H1 (cell line): ENCODE results near the gene TEAD4. TPM values are rescaled to one million over a fixed set of nuclear protein-coding genes. Genes with fewer than 3 reads are reported as not detected.
A peak's percentile ranks its signal among the peaks of the same experiment; 100 is the strongest.

Source experiments
- CTCF ChIA-PET: fragments of 300-600 bp; sonication (Branson Sonifier 250); formaldehyde crosslinking; loops from one replicate; lab custom pipeline; 2021; ENCODE audit not compliant: partially characterized antibody; lab: Charles Lee
- POLR2A ChIA-PET: fragments of 300-600 bp; sonication (Branson Sonifier 250); formaldehyde crosslinking; loops from one replicate; lab custom pipeline; 2021; ENCODE audit warnings: inconsistent platforms; ENCODE audit not compliant: partially characterized antibody; lab: Charles Lee
- DNase-seq, 2 experiments: peaks; one replicate each; pipeline versions ENCODE4 v3.0.0 to v3.0.0-alpha.2; 2010 to 2022; ENCODE audit warnings: low spot score in 2 of 2, low read depth in 1 of 2, mixed read lengths in 1 of 2
- FAIRE-seq: peaks from 2 replicates; lab custom pipeline; 2011; peaks lifted over from hg19 to GRCh38; lab: Jason Lieb, UNC
- H2AFZ ChIP-seq: 2 replicates; pipeline ENCODE4 v1.8.1; 2012; ENCODE audit warnings: low read length, inconsistent platforms
- H2AK5ac ChIP-seq: 2 replicates; pipeline ENCODE4 v1.6.1; 2013; ENCODE audit warnings: low read depth, low read length
- H2BK120ac ChIP-seq: replicated peaks from 2 replicates; pipeline ENCODE3; 2013; ENCODE audit warnings: low read depth, low read length, inconsistent platforms
- H2BK12ac ChIP-seq: 2 replicates; pipeline ENCODE4 v1.6.1; 2013; ENCODE audit warnings: low read depth, low read length
- H2BK15ac ChIP-seq: 2 replicates; pipeline ENCODE4 v1.6.1; 2013; ENCODE audit warnings: low read length
- H2BK20ac ChIP-seq: 2 replicates; pipeline ENCODE4 v1.6.1; 2013; ENCODE audit warnings: low read length
- H2BK5ac ChIP-seq: 2 replicates; pipeline ENCODE4 v1.6.1; 2013; ENCODE audit warnings: low read depth, low read length
- H3K14ac ChIP-seq: 2 replicates; pipeline ENCODE4 v1.6.1; 2013; ENCODE audit warnings: inconsistent platforms; ENCODE audit not compliant: insufficient read length
- H3K18ac ChIP-seq: 2 replicates; pipeline ENCODE4 v1.6.1; 2013; ENCODE audit warnings: low read length; ENCODE audit errors: extremely low read depth
- H3K23ac ChIP-seq: 2 replicates; pipeline ENCODE4 v1.6.1; 2013; ENCODE audit warnings: inconsistent platforms; ENCODE audit not compliant: insufficient read length
- H3K23me2 ChIP-seq: 2 replicates; pipeline ENCODE4 v1.6.1; 2013; ENCODE audit warnings: low read depth, low read length
- H3K27ac ChIP-seq: 2 replicates; pipeline ENCODE4 v1.6.1; 2011; ENCODE audit warnings: low read depth, low read length, inconsistent platforms
- H3K27me3 ChIP-seq, 4 experiments: replicated peaks in 1 of 4; 1 replicate in 1 of 4; 2 replicates in 3 of 4; pipeline versions ENCODE4 v1.6.1 to v1.8.1; 2011 to 2013; ENCODE audit warnings: low read length in 3 of 4, mild to moderate bottlenecking in 3 of 4, inconsistent platforms in 2 of 4, mixed read lengths in 2 of 4, moderate library complexity in 1 of 4; ENCODE audit not compliant: control insufficient read depth in 3 of 4, insufficient read depth in 3 of 4; ENCODE audit errors: extremely low read depth in 1 of 4
- H3K36me3 ChIP-seq, 4 experiments: 2 replicates each; pipeline versions ENCODE4 v1.6.1 to v1.8.1; 2011 to 2013; ENCODE audit warnings: mild to moderate bottlenecking in 4 of 4, low read length in 3 of 4, moderate library complexity in 2 of 4, control low read depth in 1 of 4, inconsistent platforms in 1 of 4; ENCODE audit not compliant: insufficient read depth in 4 of 4, control insufficient read depth in 2 of 4
- H3K4ac ChIP-seq: replicated peaks from 2 replicates; pipeline ENCODE3; 2013; ENCODE audit warnings: low read length, low read depth, mixed read lengths, inconsistent platforms; ENCODE audit not compliant: insufficient read length
- H3K4me1 ChIP-seq, 4 experiments: replicated peaks in 1 of 4; 1 replicate in 1 of 4; 2 replicates in 3 of 4; pipeline versions ENCODE4 v1.6.1 to v1.8.1; 2011 to 2013; ENCODE audit warnings: low read length in 3 of 4, inconsistent platforms in 2 of 4, mixed read lengths in 1 of 4; ENCODE audit not compliant: insufficient read depth in 4 of 4, control insufficient read depth in 3 of 4
- H3K4me2 ChIP-seq, 2 experiments: 2 replicates each; pipeline versions ENCODE4 v1.6.1 to v1.8.1; 2011 to 2013; ENCODE audit warnings: low read depth in 2 of 2, low read length in 2 of 2, control low read depth in 1 of 2, inconsistent platforms in 1 of 2, mild to moderate bottlenecking in 1 of 2; ENCODE audit not compliant: insufficient read depth in 1 of 2
- H3K4me3 ChIP-seq, 4 experiments: fragments of 200-600, 300-600 bp in 1 of 4; sonication (generic), shearing (Covaris generic), sonication (Bioruptor Twin) in 1 of 4; 2 replicates each; pipeline versions ENCODE4 v1.5.1 to v1.8.1; 2011 to 2016; ENCODE audit warnings: low read length in 4 of 4, low read depth in 3 of 4, control low read depth in 2 of 4, inconsistent platforms in 2 of 4, mild to moderate bottlenecking in 2 of 4, mixed read lengths in 1 of 4, moderate library complexity in 1 of 4; ENCODE audit not compliant: insufficient read depth in 2 of 4; ENCODE audit errors: extremely low read depth in 1 of 4
- H3K56ac ChIP-seq: replicated peaks from 2 replicates; pipeline ENCODE3; 2013; ENCODE audit warnings: low read depth, mild to moderate bottlenecking, mixed read lengths, low read length, inconsistent platforms; ENCODE audit not compliant: insufficient read length
- H3K79me1 ChIP-seq: 2 replicates; pipeline ENCODE4 v1.6.1; 2013; ENCODE audit warnings: low read depth, low read length, control low read depth
- H3K79me2 ChIP-seq, 2 experiments: 2 replicates each; pipeline versions ENCODE4 v1.6.1 to v1.8.1; 2012 to 2013; ENCODE audit warnings: low read length in 2 of 2, mild to moderate bottlenecking in 2 of 2, inconsistent platforms in 1 of 2; ENCODE audit not compliant: insufficient read depth in 2 of 2, control insufficient read depth in 1 of 2
- H3K9ac ChIP-seq, 4 experiments: replicated peaks in 1 of 4; 1 replicate in 1 of 4; 2 replicates in 3 of 4; pipeline versions ENCODE4 v1.6.1 to v1.8.1; 2011 to 2013; ENCODE audit warnings: low read depth in 3 of 4, low read length in 3 of 4, control low read depth in 2 of 4, mild to moderate bottlenecking in 2 of 4, moderate library complexity in 2 of 4, inconsistent platforms in 1 of 4; ENCODE audit errors: extremely low read depth in 1 of 4
- H3K9me3 ChIP-seq, 2 experiments: 2 replicates each; pipeline versions ENCODE4 v1.6.1 to v1.8.1; 2012 to 2013; ENCODE audit warnings: mild to moderate bottlenecking in 2 of 2, moderate library complexity in 2 of 2, control low read depth in 1 of 2, inconsistent platforms in 1 of 2, low read depth in 1 of 2, low read length in 1 of 2, mixed read lengths in 1 of 2; ENCODE audit not compliant: insufficient read depth in 2 of 2
- H4K20me1 ChIP-seq, 2 experiments: replicated peaks in 1 of 2; 2 replicates each; pipeline versions ENCODE3 to v1.8.1; 2011 to 2013; ENCODE audit warnings: inconsistent platforms in 2 of 2, low read length in 2 of 2, mild to moderate bottlenecking in 1 of 2; ENCODE audit not compliant: insufficient read depth in 2 of 2, control insufficient read depth in 1 of 2
- H4K5ac ChIP-seq: 2 replicates; pipeline ENCODE4 v1.6.1; 2013; ENCODE audit warnings: low read length, low read depth, mixed read lengths, inconsistent platforms; ENCODE audit not compliant: insufficient read length
- H4K8ac ChIP-seq: 2 replicates; pipeline ENCODE4 v1.8.0; 2013; ENCODE audit warnings: mild to moderate bottlenecking, moderate library complexity, low read length, inconsistent platforms; ENCODE audit not compliant: insufficient read depth; ENCODE audit errors: extremely low read depth
- H4K91ac ChIP-seq: replicated peaks from 2 replicates; pipeline ENCODE3; 2013; ENCODE audit warnings: low read length, mixed read lengths, inconsistent platforms; ENCODE audit not compliant: insufficient read length
- BACH1 ChIP-seq: IDR thresholded peaks from 2 replicates; pipeline ENCODE4 v1.6.1; 2012; ENCODE audit warnings: low read length, improper control_type of control experiment
- CEBPB ChIP-seq: IDR thresholded peaks from 2 replicates; pipeline ENCODE4 v1.6.1; 2012; ENCODE audit warnings: low read depth, low read length
- CREB1 ChIP-seq: IDR thresholded peaks from 2 replicates; pipeline ENCODE4 v1.6.1; 2012; ENCODE audit warnings: inconsistent platforms
- HDAC2 ChIP-seq, 2 experiments: fragments of 300-600 bp in 1 of 2; sonication (generic) in 1 of 2; IDR thresholded peaks; 2 replicates each; pipeline ENCODE4 v1.6.1; 2011 to 2012; ENCODE audit warnings: low read depth in 2 of 2, low read length in 2 of 2, mild to moderate bottlenecking in 2 of 2, moderate library complexity in 2 of 2, borderline replicate concordance in 1 of 2, inconsistent platforms in 1 of 2
- HDAC6 ChIP-seq: IDR thresholded peaks from one replicate; pipeline ENCODE4 v1.7.1; 2012; ENCODE audit warnings: low read depth, mild to moderate bottlenecking, inconsistent platforms, low read length, moderate library complexity
- KDM1A ChIP-seq: fragments of 200-600, 300-600 bp; sonication (generic); IDR thresholded peaks from 2 replicates; pipeline ENCODE4 v1.7.1; 2016; ENCODE audit warnings: mild to moderate bottlenecking, low read length, borderline replicate concordance
- POLR2AphosphoS5 ChIP-seq: IDR thresholded peaks from 2 replicates; pipeline ENCODE4 v1.6.1; 2011; ENCODE audit warnings: low read depth, low read length
- POU5F1 ChIP-seq: IDR thresholded peaks from 2 replicates; pipeline ENCODE4 v1.6.1; 2011; ENCODE audit warnings: low read depth, mild to moderate bottlenecking, low read length, moderate library complexity
- RBBP5 ChIP-seq: IDR thresholded peaks from 2 replicates; pipeline ENCODE4 v1.7.1; 2012; ENCODE audit warnings: low read depth, mild to moderate bottlenecking, inconsistent platforms, low read length, moderate library complexity, borderline replicate concordance
- SUZ12 ChIP-seq: fragments of 200-600 bp; sonication (generic); IDR thresholded peaks from 2 replicates; pipeline ENCODE4 v1.6.1; 2012; ENCODE audit warnings: mild to moderate bottlenecking, inconsistent platforms, low read length, moderate library complexity, mixed read lengths
- TAF1 ChIP-seq: IDR thresholded peaks from 2 replicates; pipeline ENCODE4 v1.6.1; 2011; ENCODE audit warnings: mild to moderate bottlenecking, low read depth, low read length
- WGBS, 2 experiments: shearing (Covaris generic) in 1 of 2; methylation state at CpG; one replicate each; pipeline versions ENCODE4 v1.1.6 to v1.1.7; 2013 to 2015; ENCODE audit warnings: low lambda C conversion rate in 2 of 2, mixed read lengths in 2 of 2, inconsistent platforms in 1 of 2, low coverage in 1 of 2, missing lambda C conversion rate in 1 of 2; ENCODE audit not compliant: insufficient replicate concordance in 2 of 2, insufficient coverage in 1 of 2, insufficient read length in 1 of 2; ENCODE audit errors: extremely low coverage in 1 of 2, missing lambda C conversion rate in 1 of 2; 5-methylcytosine and 5-hydroxymethylcytosine counted together
- polyA plus RNA-seq, 7 experiments: library from polyadenylated mRNA; depleted of rRNA in 3 of 7; stranded (reverse) in 5 of 7; unstranded in 2 of 7; fragments of >200 nt in 5 of 7; fragments of 200-250 nt in 2 of 7; gene quantifications; 1 replicate in 5 of 7; 2 replicates in 1 of 7; 4 replicates in 1 of 7; pipeline versions ENCODE4 v1.2.1 to v1.2.3, GENCODE V29; 2011 to 2013; ENCODE audit warnings: missing spikeins in 2 of 7, mixed read lengths in 2 of 7
- total RNA-seq: library from RNA; stranded (reverse); fragmentation: NEBNext Ultra II Directional; extraction: Animal tissue kit (Norgen Biotek cat#: 25700); gene quantifications from 2 replicates; pipeline ENCODE4 v1.2.1, GENCODE V29; 2021
- TF ChIP-seq, protein P1 (sequence below): IDR thresholded peaks from 2 replicates; pipeline ENCODE4 v1.6.1; 2011; ENCODE audit warnings: low read length, improper control_type of control experiment

Gene TEAD4
- total and polyA plus RNA-seq, 2 of the 8 experiments (the other 6 are each of a cell fraction or from before 2014, with no cell fraction given), result 56.7 to 116 TPM

DNA sequence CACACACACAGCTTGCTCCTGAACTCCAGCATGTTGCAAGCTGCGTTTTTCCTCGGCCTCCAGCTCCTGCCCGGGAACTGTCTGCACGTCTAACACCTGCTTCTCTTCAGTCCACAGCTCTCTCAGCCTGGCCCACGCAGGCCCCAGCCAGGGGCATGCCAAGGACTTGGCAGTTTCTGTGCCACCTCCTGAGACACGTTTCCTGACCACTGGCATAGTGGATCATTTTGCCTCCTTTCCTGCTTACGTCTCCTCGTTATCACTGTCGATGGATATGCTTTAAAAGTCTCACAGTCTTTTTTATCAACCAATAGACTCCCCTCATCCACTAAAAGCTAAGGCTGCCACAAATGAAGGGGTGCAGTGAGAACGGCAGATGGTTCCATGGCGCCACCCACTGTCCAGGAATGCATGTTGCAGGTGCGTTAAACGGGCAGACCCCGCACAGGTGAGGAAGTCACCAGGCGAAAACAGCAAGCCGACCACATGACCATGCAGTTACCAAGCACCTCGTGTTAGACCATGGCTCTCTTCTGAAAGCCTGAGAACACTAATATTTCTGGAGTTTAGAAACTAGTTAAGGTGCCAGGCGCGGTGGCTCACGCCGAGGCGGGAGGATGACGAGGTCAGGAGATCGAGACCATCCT lies 14.7 kb upstream of the TEAD4 start:
- Histone ChIP-seq H3K4me1 (no peaks in the 10 kb centered on the region), H3K27ac (no peak overlapping the region), H3K36me3 (peaks cover 0 to 11% (median 0%) of the 10 kb centered on the region in 4 experiments; a peak in 3 of 8 replicates), H2BK15ac (no peak overlapping the region), H3K23ac (no peak overlapping the region), H3K9me3 (no peaks in the 10 kb centered on the region), H2BK5ac (no peak overlapping the region), H3K9ac (no peak overlapping the region), H3K79me1 (no peaks in the 10 kb centered on the region), H2BK120ac (no peak overlapping the region), H3K27me3 (no peaks in the 10 kb centered on the region; a peak in 1 of 7 replicates), H4K91ac (no peak overlapping the region), H3K4ac (no peak overlapping the region), H3K18ac (no peak overlapping the region), H3K79me2 (no peaks in the 10 kb centered on the region), H4K20me1 (no peaks in the 10 kb centered on the region), H2BK12ac (0 out of 2 replicates have a peak overlapping the region, but pooled peaks have one; percentile 42), H3K4me3 (no peak overlapping the region), H4K5ac (no peak overlapping the region), H4K8ac (no peak overlapping the region), H2AFZ (0 out of 2 replicates have a peak overlapping the region, but pooled peaks have one; percentile 25), H2BK20ac (no peak overlapping the region), H2AK5ac (no peak overlapping the region), H3K4me2 (no peak overlapping the region), H3K56ac (no peak overlapping the region), H3K14ac (no peak overlapping the region), H3K23me2 (no peaks in the 10 kb centered on the region)
- peak; percentile 94 for FAIRE-seq
- 43% methylated on average over 24 of the region's 24 CpGs; no CpG with 5 or more reads in 1 of the 2 experiments for WGBS, 2 experiments
- DNase-seq, result peak; percentile 71 to 94
- ChIA-PET POLR2A (interaction anchor here (0.6 to 3.6 kb wide), 14 partner anchors 12 to 148 kb away, joined by 3 to 14 read pairs (median 4); partner anchors contain the start of genes FOXM1, ITFG2, RHNO1 and TEX52), CTCF (interaction anchor here (0.6 to 9.9 kb wide), 56 partner anchors 9 to 678 kb away, joined by 3 to 143 read pairs (median 5); partner anchors contain the start of genes FOXM1, NRIP2, RHNO1 and TEX52)
- TF ChIP-seq, protein P1, sequence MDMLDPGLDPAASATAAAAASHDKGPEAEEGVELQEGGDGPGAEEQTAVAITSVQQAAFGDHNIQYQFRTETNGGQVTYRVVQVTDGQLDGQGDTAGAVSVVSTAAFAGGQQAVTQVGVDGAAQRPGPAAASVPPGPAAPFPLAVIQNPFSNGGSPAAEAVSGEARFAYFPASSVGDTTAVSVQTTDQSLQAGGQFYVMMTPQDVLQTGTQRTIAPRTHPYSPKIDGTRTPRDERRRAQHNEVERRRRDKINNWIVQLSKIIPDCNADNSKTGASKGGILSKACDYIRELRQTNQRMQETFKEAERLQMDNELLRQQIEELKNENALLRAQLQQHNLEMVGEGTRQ, result peak; percentile 80
- TF ChIP-seq HDAC6 (no peak), POU5F1 (no peak), RBBP5 (no peak), HDAC2 (IDR thresholded peaks at IDR 0.05; ENCODE audit: borderline replicate concordance in 1 of 2, low read depth in 2 of 2, low read length in 2 of 2) (no peak), KDM1A (no peak), SUZ12 (no peak), CREB1 (peak; percentile 46), TAF1 (peak; percentile 46; the same call in 1 of the 2 replicates), BACH1 (no peak), CEBPB (no peak), POLR2AphosphoS5 (no peak; the same call in 1 of the 2 replicates)
